HEK293 (cell line): ENCODE results near the gene PPARA.
A peak's percentile ranks its signal among the peaks of the same experiment; 100 is the strongest.

Experiments
- CTCF ChIA-PET: fragments of 350-600 bp; formaldehyde crosslinking; extraction: SDS; loops from one replicate; lab custom pipeline; 2021; ENCODE audit warnings: antibody characterized with exemption; lab: Yijun Ruan, JAX
- POLR2A ChIA-PET: fragments of 300-600 bp; formaldehyde crosslinking; extraction: SDS; loops from one replicate; lab custom pipeline; 2020; ENCODE audit warnings: antibody characterized with exemption, inconsistent platforms; lab: Yijun Ruan, JAX
- H3K27ac ChIP-seq: fragments of 200-500 bp; sonication (Bioruptor generic); 2 replicates; pipeline ENCODE4 v1.5.1; 2014; ENCODE audit warnings: low read depth, low read length, control low read depth, inconsistent platforms; ENCODE audit errors: extremely low read depth
- H3K36me3 ChIP-seq, 2 experiments: fragments of 200-500 bp in 1 of 2; sonication (Bioruptor generic) in 1 of 2; 1 replicate in 1 of 2; 2 replicates in 1 of 2; pipeline ENCODE4 v1.5.1; 2014 to 2017; ENCODE audit warnings: inconsistent platforms in 2 of 2, low read length in 2 of 2; ENCODE audit not compliant: control insufficient read depth in 2 of 2, insufficient read depth in 1 of 2
- H3K4me1 ChIP-seq: fragments of 200-500 bp; sonication (Bioruptor generic); 2 replicates; pipeline ENCODE4 v1.5.1; 2014; ENCODE audit warnings: mild to moderate bottlenecking, low read length, inconsistent platforms; ENCODE audit not compliant: control insufficient read depth, insufficient read depth
- H3K4me3 ChIP-seq: 2 replicates; pipeline ENCODE4 v1.5.1; 2011; ENCODE audit warnings: low read depth, mild to moderate bottlenecking, control low read depth, low read length, moderate library complexity
- H3K9me3 ChIP-seq: fragments of 200-500 bp; sonication (Bioruptor generic); 2 replicates; pipeline ENCODE4 v1.5.1; 2014; ENCODE audit warnings: low read depth, low read length, inconsistent platforms; ENCODE audit not compliant: control insufficient read depth, insufficient read depth
- BCL11A ChIP-seq: fragments of 450-650 bp; formaldehyde crosslinking; IDR thresholded peaks from 2 replicates; pipeline ENCODE4 v1.5.1; 2016; ENCODE audit warnings: low read depth, missing biosample characterization, missing genetic modification characterization
- GLIS2 ChIP-seq: fragments of 450-650 bp; formaldehyde crosslinking; IDR thresholded peaks from 2 replicates; pipeline ENCODE4 v1.5.1; 2016; ENCODE audit warnings: missing biosample characterization, missing genetic modification characterization
- KLF1 ChIP-seq: fragments of 450-650 bp; formaldehyde crosslinking; IDR thresholded peaks from 2 replicates; pipeline ENCODE4 v1.5.1; 2016; ENCODE audit warnings: missing biosample characterization, missing genetic modification characterization
- TCF7L2 ChIP-seq: IDR thresholded peaks from 2 replicates; pipeline ENCODE4 v1.6.1; 2011; ENCODE audit warnings: low read depth, mild to moderate bottlenecking, inconsistent platforms, low read length, moderate library complexity, borderline replicate concordance
- WT1 ChIP-seq: fragments of 450-650 bp; formaldehyde crosslinking; IDR thresholded peaks from 2 replicates; pipeline ENCODE4 v1.5.1; 2016; ENCODE audit warnings: missing biosample characterization, missing genetic modification characterization
- ZBTB8A ChIP-seq: fragments of 450-650 bp; formaldehyde crosslinking; IDR thresholded peaks from 2 replicates; pipeline ENCODE4 v1.5.1; 2016; ENCODE audit warnings: missing biosample characterization, missing genetic modification characterization
- ZFP41 ChIP-seq: fragments of 450-650 bp; formaldehyde crosslinking; IDR thresholded peaks from 2 replicates; pipeline ENCODE4 v1.5.1; 2016; ENCODE audit warnings: missing biosample characterization, missing genetic modification characterization, borderline replicate concordance
- ZNF133 ChIP-seq: fragments of 450-650 bp; formaldehyde crosslinking; IDR thresholded peaks from 2 replicates; pipeline ENCODE4 v1.5.1; 2016; ENCODE audit warnings: missing biosample characterization, missing genetic modification characterization
- ZNF202 ChIP-seq: fragments of 450-650 bp; formaldehyde crosslinking; IDR thresholded peaks from 2 replicates; pipeline ENCODE4 v1.5.1; 2016; ENCODE audit warnings: missing biosample characterization, missing genetic modification characterization, borderline replicate concordance
- ZNF214 ChIP-seq: fragments of 450-650 bp; formaldehyde crosslinking; IDR thresholded peaks from 2 replicates; pipeline ENCODE4 v1.5.1; 2017; ENCODE audit warnings: missing biosample characterization, mild to moderate bottlenecking, missing genetic modification characterization, borderline replicate concordance
- ZNF221 ChIP-seq: fragments of 450-650 bp; formaldehyde crosslinking; IDR thresholded peaks from 2 replicates; pipeline ENCODE4 v1.5.1; 2017; ENCODE audit warnings: missing biosample characterization, missing genetic modification characterization, borderline replicate concordance
- ZNF266 ChIP-seq: fragments of 450-650 bp; formaldehyde crosslinking; IDR thresholded peaks from 2 replicates; pipeline ENCODE4 v1.5.1; 2016; ENCODE audit warnings: missing biosample characterization, missing genetic modification characterization, low read depth
- ZNF311 ChIP-seq: fragments of 450-650 bp; formaldehyde crosslinking; IDR thresholded peaks from 2 replicates; pipeline ENCODE4 v1.5.1; 2017; ENCODE audit warnings: missing biosample characterization, missing genetic modification characterization, borderline replicate concordance
- ZNF366 ChIP-seq: fragments of 450-650 bp; formaldehyde crosslinking; conservative IDR thresholded peaks from 2 replicates; pipeline ENCODE4 v1.5.1; 2016; ENCODE audit warnings: missing biosample characterization, missing genetic modification characterization
- ZNF510 ChIP-seq: fragments of 450-650 bp; formaldehyde crosslinking; IDR thresholded peaks from 2 replicates; pipeline ENCODE4 v1.5.1; 2018; ENCODE audit warnings: mild to moderate bottlenecking, missing genetic modification characterization, missing biosample characterization; ENCODE audit not compliant: insufficient replicate concordance
- ZNF585B ChIP-seq: fragments of 450-650 bp; formaldehyde crosslinking; IDR thresholded peaks from 2 replicates; pipeline ENCODE4 v1.5.1; 2016; ENCODE audit warnings: missing biosample characterization, missing genetic modification characterization
- ZNF747 ChIP-seq: fragments of 450-650 bp; formaldehyde crosslinking; IDR thresholded peaks from 2 replicates; pipeline ENCODE4 v1.5.1; 2016; ENCODE audit warnings: missing biosample characterization, missing genetic modification characterization
- ZNF837 ChIP-seq: fragments of 450-650 bp; formaldehyde crosslinking; IDR thresholded peaks from 2 replicates; pipeline ENCODE4 v1.5.1; 2016; ENCODE audit warnings: missing biosample characterization, missing genetic modification characterization
- TF ChIP-seq, protein P1 (sequence below): fragments of 450-650 bp; formaldehyde crosslinking; IDR thresholded peaks from 2 replicates; pipeline ENCODE4 v1.5.1; 2016; ENCODE audit warnings: missing biosample characterization, missing genetic modification characterization
- TF ChIP-seq, protein P2 (sequence below): fragments of 450-650 bp; formaldehyde crosslinking; IDR thresholded peaks from 2 replicates; pipeline ENCODE4 v1.5.1; 2016; ENCODE audit warnings: missing biosample characterization, missing genetic modification characterization

PPARA gene

DNA sequence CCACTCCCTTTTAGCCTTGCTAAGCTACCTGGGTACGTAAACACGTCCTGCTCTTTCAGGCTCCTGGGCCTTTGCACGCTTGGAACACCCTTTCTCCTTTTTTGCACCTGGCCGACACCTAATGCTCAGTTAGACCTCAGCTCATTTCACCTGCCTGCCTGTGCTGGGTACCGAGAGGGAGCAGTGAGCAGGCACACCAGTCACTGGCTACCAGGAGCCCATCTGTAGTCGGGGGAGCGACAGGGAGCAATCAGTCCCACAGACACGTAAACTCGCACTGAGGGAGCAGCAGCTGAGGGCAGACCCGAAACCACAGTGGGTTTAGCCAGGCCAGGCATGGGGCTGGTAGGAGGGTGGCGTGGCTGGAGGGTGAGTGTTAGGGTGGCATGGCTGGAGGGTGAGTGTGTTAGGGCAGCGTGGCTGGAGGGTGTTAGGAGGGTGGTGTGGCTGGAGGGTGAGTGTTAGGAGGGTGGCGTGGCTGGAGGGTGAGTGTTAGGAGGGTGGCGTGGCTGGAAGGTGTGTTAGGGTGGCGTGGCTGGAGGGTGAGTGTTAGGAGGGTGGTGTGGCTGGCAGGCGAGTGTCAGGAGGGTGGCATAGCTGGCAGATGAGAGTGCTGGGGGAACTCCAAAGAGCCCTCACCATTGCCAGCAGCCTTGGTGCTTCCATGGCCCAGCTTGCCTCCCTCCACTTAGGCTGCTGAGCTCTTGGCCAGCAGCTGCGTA, 140.0 kb downstream of the PPARA start:
- Histone ChIP-seq H3K27ac (no peak overlapping the region), H3K4me1 (no peaks in the 10 kb centered on the region; the same call in 1 of the 2 replicates), H3K4me3 (no peak overlapping the region), H3K9me3 (no peaks in the 10 kb centered on the region), H3K36me3 (peaks cover 15 to 81% of the 10 kb centered on the region in 2 experiments; a peak in 2 of 3 replicates)
- CTCF ChIA-PET = interaction anchor here (0.6 kb wide), 1 partner anchor 973 kb away, joined by 3 read pairs; no protein-coding TSS in a partner anchor
- TF ChIP-seq, protein P1, sequence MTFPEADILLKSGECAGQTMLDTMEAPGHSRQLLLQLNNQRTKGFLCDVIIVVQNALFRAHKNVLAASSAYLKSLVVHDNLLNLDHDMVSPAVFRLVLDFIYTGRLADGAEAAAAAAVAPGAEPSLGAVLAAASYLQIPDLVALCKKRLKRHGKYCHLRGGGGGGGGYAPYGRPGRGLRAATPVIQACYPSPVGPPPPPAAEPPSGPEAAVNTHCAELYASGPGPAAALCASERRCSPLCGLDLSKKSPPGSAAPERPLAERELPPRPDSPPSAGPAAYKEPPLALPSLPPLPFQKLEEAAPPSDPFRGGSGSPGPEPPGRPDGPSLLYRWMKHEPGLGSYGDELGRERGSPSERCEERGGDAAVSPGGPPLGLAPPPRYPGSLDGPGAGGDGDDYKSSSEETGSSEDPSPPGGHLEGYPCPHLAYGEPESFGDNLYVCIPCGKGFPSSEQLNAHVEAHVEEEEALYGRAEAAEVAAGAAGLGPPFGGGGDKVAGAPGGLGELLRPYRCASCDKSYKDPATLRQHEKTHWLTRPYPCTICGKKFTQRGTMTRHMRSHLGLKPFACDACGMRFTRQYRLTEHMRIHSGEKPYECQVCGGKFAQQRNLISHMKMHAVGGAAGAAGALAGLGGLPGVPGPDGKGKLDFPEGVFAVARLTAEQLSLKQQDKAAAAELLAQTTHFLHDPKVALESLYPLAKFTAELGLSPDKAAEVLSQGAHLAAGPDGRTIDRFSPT (tag by site-specific recombination) = peak; percentile 63
- peak; percentile 44; the same call in 1 of the 2 replicates for TF ChIP-seq ZNF311 (tag by site-specific recombination)
- TF ChIP-seq ZNF366 (tag by site-specific recombination) = no peak
- POLR2A ChIA-PET = interaction anchor here (0.9 kb wide), 1 partner anchor 45 kb away, joined by 3 read pairs; the partner anchor contains the start of gene TRMU

DNA sequence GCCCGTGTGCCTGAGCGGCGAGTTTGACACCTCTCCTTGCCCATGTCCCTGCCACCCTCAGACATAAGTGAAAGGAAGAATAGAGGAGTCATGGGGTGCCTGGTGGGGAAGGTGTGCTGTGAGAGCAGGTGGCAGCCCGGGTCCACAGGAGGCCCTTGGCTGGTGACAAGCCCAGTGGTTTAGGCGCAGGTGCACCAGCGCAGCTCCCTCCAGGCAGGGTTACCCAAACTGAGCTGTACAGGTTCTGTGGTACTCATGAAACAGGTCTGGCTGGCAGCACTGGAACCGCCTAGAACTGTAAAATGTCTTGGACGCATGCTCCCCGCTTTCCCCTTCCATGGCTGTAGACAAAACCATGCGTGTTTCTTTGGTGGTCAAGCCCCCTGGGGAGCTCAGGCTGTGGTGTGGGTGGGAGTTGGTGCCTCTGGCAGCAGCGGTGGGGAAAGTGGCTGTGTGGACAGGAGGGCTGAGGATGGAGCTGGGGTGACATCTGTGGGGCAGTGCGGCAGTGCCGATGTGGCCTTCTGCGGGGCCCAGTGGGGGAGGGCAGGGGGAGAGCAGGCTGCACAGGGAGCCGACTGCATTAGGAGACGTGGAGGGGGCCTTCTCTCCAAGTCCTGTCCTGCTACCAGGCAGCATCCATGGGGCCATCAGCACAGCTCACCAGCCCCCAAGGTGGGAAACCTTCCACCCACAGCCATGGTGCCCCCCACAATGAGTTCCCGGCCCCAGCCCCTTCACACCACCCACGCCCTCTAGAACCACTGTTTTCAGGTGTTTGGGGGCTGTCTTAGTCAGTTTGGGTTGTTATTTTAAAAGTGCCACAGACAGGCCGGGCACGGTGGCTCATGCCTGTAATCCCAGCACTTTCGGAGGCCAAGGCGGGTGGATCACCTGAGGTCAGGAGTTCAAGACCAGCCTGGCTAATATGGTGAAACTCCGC, 140.8 kb downstream of the PPARA start:
- H3K4me3 ChIP-seq = no peak overlapping the region
- H3K36me3 ChIP-seq = peaks cover 8 to 73% of the 10 kb centered on the region in 2 experiments; a peak in 2 of 3 replicates
- POLR2A ChIA-PET = no interaction called here
- H3K27ac ChIP-seq = no peak overlapping the region
- TF ChIP-seq KLF1 (tag by site-specific recombination) (no peak), ZNF510 (tag by site-specific recombination) (no peak), ZNF133 (tag by site-specific recombination) (no peak), GLIS2 (tag by site-specific recombination) (peak; percentile 17; the same call in 1 of the 2 replicates)
- H3K4me1 ChIP-seq = peaks cover 8% of the 10 kb centered on the region
- no peaks in the 10 kb centered on the region for H3K9me3 ChIP-seq
- CTCF ChIA-PET = interaction anchor here (0.6 kb wide), 1 partner anchor 973 kb away, joined by 3 read pairs; no protein-coding TSS in a partner anchor

DNA sequence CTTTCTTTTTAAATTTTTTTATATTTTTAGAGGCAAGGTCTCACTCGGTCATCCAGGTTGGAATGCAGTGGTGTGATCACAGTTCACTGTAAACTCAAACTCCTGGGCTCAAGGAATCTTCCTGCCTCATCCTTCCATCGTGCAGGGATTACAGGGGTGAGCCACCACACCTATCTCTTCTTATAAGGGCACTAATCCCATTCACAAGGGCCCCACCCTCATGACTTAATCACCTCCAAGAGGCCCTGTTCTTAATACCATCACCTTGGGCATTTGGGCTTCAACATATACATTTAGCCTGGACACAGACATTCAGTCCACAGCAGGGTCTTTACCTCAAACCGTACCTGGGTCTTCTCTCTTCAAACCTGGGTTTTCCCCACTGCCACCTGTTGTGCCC, 141.8 kb downstream of the PPARA start:
- H3K27ac ChIP-seq = no peak overlapping the region
- peaks cover 8 to 63% of the 10 kb centered on the region in 2 experiments; a peak in 2 of 3 replicates for H3K36me3 ChIP-seq
- ChIA-PET CTCF (no interaction called here), POLR2A (interaction anchor here (1.4 kb wide), 1 partner anchor 42 kb away, joined by 3 read pairs; the partner anchor contains the start of gene CDPF1)
- no peaks in the 10 kb centered on the region for H3K9me3 ChIP-seq
- no peak for TF ChIP-seq BCL11A
- TF ChIP-seq ZNF214 (tag by site-specific recombination) = no peak
- TF ChIP-seq ZNF202 (tag by site-specific recombination) = no peak
- no peak for TF ChIP-seq ZNF837 (tag by site-specific recombination)
- H3K4me3 ChIP-seq = no peak overlapping the region
- peaks cover 8% of the 10 kb centered on the region for H3K4me1 ChIP-seq

DNA sequence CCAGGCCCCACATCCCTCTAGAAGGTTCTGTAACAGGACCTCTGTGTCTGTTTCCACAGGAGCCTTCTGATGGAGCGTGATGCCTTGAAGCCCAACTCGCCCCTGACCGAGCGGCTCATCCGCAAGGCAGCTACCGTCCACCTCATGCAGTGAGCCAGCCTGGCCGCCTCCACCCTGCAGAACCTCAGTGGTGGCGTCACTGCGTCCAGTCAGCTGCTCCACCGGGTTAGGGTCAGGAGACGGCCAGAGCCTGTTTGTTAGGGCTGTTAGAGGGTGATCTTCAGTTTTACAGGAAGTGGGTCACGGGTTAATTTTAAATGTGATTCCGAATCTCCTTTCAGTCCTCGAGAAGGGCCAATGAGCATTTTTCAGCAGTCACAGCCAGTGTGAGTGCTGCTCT, 142.4 kb downstream of the PPARA start:
- ChIA-PET CTCF (no interaction called here), POLR2A (interaction anchor here (1.4 kb wide), 1 partner anchor 42 kb away, joined by 3 read pairs; the partner anchor contains the start of gene CDPF1)
- H3K4me1 ChIP-seq = peaks cover 8% of the 10 kb centered on the region
- H3K9me3 ChIP-seq = no peaks in the 10 kb centered on the region
- H3K36me3 ChIP-seq = peaks cover 10 to 57% of the 10 kb centered on the region in 2 experiments; a peak in 2 of 3 replicates
- H3K4me3 ChIP-seq = no peak overlapping the region
- H3K27ac ChIP-seq = no peak overlapping the region
- no peak for TF ChIP-seq WT1
- TF ChIP-seq ZNF747 (tag by site-specific recombination) = no peak
- no peak for TF ChIP-seq ZNF311 (tag by site-specific recombination)
- no peak for TF ChIP-seq ZNF585B (tag by site-specific recombination)
- TF ChIP-seq ZBTB8A (tag by site-specific recombination) = no peak
- TF ChIP-seq ZNF266 (tag by site-specific recombination) = no peak
- TF ChIP-seq, protein P2, sequence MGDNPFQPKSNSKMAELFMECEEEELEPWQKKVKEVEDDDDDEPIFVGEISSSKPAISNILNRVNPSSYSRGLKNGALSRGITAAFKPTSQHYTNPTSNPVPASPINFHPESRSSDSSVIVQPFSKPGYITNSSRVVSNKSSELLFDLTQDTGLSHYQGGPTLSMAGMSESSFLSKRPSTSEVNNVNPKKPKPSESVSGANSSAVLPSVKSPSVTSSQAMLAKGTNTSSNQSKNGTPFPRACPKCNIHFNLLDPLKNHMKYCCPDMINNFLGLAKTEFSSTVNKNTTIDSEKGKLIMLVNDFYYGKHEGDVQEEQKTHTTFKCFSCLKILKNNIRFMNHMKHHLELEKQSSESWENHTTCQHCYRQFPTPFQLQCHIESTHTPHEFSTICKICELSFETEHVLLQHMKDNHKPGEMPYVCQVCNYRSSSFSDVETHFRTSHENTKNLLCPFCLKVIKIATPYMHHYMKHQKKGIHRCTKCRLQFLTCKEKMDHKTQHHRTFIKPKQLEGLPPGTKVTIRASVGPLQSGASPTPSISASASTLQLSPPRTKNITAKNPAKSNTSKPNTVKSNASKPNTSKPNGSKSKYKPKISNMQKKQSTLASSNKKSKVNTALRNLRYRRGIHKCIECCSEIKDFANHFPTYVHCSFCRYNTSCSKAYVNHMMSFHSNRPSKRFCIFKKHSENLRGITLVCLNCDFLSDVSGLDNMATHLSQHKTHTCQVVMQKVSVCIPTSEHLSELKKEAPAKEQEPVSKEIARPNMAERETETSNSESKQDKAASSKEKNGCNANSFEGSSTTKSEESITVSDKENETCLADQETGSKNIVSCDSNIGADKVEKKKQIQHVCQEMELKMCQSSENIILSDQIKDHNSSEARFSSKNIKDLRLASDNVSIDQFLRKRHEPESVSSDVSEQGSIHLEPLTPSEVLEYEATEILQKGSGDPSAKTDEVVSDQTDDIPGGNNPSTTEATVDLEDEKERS (tag by site-specific recombination) = no peak
- no peak for TF ChIP-seq TCF7L2
- TF ChIP-seq ZFP41 (tag by site-specific recombination) = no peak
- no peak for TF ChIP-seq ZNF221 (tag by site-specific recombination)
